ENCODE measurements around the gene CCDC187.

The CCDC187 gene

DNA sequence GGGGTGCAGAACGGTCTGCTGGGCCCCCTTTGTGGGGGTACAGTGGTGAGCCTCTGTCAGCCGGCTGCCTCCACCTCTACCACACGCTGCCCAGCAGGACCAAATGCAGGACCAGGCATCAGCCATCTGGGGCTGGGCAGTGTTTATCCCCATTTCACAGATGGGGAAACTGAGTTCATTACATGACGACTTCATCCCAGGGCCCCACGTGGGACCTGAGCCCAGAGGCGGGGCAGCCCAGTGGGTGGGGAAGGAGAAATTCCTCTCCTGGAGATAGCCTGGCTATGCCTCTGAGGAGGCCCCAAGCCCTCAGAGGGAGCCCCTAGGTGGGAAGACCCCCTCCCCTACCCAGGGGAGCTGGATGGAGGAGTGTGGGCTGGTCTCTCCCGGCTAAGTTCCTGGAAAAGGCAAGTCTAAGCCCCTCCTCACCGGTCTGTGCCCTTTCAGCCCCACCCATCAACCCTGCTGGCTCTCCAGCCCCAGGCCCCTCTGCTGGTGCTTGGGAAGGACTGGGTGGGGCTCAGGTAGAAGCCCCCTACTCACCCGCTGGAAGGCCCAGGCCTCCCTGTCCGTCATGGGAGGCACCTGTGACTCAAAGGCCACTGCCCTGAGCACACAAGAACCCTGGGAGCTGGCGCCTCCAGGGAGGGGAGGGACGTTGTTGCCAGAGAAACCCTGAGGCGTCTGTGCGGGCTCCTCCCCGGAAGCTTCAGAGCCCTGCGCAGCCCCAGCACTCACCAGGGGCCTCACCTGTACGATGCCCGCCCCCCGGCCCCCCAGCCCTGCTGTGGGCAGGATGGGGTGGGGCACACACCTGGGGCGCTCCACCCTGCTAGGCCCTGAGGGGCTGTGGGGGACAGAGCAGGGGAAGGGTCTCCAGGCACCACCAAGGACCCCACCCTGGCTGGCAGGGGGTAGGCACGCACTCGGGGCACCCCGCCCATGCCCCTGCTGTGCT lies 7.4 kb upstream of the CCDC187 start:
- no peak for DNase-seq (ENCODE audit: low read depth)

DNA sequence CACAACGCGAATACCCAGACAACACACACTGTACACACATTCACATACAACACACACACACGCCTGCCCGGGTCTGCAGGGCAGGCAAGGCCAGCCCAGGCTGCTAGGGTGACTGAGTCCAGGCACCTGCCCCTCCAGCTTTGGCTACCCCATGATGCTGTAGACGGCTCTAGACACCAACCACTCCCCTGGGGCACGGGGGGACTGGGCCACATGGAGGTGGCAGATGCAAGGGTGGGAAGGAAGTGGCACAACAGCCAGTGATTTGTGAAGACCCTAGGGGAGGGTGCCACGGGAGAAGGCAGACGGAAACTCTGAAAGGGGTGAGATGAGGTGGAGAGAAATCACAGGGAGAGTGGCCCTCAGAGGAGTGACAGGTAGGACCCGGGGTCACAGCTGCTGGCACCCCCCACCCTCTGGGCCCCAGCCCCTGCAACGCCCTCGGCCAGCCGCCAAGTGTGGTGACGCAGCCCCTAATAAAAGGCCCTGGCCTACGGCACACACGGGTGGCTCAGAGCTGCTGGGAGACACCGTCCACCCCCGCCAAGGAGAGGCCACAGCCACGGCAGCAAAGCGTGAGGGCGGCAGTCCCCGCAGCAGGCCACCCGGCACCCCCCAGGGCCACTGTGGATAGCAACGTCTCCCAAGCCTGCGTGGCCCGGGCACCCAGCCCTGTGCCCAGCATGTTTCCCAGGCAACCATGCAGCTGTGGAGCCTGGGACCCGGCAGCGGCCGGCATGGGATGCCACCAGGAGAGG lies 6.6 kb upstream of the CCDC187 start:
- no peak for DNase-seq (ENCODE audit: low read depth)

DNA sequence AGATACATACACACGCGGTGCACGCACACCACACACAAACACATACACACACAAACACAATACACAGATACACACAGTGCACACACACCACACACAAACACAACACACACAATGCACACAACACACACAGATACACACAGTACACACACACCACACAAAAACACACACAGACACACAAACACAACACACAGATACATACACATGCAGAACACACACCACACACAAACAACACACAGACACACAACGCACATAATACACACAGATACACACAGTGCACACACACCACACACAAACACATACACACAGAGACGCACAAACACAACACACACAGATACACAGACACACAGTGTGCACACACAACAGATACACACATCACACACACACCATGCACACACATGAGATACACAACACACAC lies 5.9 kb upstream of the CCDC187 start:
- DNase-seq (ENCODE audit: low read depth), result no peak

DNA sequence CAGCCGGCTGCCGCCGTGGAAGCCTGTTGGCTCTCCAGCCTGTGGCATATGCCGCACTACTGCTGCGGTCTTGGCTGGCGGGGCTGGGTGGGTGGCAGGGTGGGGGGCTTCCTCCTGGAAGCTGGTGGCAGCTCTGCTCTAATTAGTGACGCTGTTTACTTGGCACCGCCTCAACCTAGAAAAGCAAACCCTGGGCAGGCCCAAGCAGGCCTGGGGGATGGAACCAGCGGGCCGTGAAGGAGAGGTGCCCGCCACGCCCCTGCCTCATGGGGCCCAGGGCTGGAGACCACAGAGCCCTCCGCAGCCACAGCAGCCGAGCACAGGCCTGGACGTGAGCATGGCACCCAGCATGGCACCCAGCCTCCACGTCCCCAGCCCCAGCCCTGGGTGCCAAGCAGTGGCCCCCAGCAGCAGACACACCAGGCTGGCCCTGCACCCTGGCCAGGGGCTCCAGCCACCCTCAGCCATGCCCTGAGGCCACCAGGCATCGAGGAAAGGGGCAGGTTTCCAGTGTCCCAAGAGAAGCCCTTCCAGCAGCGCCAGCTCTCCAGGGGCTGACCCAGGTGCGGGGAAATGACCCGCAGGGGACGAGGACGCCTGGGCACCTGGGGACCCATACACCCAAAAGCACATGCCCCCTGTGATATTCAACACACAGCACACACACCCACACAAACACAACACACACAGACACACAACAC lies 5.4 kb upstream of the CCDC187 start:
- no peak for DNase-seq (ENCODE audit: low read depth)

DNA sequence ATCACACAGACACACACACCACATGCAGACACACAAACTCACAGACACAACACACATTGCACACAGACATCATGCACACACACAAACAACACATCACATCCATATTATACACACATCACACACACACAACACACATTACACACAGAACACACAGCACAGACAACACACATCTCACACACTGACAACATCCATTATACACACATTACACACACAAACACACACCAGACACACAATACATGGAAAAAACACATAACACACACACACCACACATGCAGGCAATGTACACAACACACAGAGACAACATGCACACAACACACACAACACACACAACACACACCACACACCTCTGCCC lies 4.8 kb upstream of the CCDC187 start:
- DNase-seq (ENCODE audit: low read depth), result no peak

DNA sequence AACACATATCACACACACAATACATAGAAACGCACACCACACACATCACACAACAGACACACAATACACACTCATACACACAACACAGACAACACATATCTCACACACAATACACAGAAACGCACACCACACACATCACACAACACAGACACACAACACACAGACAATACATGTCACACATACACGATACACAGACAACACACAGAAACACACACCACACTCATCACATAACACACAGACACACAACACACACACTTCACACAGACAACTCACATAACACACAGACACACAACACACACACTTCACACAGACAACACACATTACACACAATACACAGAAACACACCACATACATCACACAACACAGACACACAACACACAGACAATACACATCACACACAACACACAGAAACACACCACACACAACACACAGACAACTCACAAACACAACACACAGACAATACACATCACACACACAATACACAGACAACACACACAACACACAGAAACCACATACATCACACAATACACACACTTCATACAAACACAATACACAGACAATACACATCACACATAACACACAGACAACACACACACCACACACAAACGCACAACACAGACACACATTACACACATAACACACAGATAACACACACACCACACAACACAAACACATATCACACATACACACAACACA lies 4.3 kb upstream of the CCDC187 start:
- no peak for DNase-seq (ENCODE audit: low read depth)

DNA sequence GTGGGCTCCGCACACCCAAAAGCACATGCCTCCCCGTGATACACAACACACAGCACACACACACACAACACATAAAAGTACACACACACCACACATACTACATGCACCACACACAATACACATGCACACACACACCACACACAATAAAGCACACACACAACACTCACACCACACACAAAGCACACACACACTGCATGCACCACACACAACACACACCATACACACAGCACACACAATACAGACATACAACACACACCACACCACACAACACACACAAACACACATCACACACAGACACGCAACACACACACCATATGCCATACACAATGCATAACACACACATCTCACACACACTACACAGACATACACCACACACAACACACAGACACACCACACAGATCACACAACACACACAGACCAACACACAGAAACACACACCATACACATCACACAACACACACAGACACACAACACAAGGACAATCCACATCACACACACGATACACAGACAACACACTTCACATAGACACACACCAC lies 3.4 kb upstream of the CCDC187 start:
- DNase-seq (ENCODE audit: low read depth), result no peak

DNA sequence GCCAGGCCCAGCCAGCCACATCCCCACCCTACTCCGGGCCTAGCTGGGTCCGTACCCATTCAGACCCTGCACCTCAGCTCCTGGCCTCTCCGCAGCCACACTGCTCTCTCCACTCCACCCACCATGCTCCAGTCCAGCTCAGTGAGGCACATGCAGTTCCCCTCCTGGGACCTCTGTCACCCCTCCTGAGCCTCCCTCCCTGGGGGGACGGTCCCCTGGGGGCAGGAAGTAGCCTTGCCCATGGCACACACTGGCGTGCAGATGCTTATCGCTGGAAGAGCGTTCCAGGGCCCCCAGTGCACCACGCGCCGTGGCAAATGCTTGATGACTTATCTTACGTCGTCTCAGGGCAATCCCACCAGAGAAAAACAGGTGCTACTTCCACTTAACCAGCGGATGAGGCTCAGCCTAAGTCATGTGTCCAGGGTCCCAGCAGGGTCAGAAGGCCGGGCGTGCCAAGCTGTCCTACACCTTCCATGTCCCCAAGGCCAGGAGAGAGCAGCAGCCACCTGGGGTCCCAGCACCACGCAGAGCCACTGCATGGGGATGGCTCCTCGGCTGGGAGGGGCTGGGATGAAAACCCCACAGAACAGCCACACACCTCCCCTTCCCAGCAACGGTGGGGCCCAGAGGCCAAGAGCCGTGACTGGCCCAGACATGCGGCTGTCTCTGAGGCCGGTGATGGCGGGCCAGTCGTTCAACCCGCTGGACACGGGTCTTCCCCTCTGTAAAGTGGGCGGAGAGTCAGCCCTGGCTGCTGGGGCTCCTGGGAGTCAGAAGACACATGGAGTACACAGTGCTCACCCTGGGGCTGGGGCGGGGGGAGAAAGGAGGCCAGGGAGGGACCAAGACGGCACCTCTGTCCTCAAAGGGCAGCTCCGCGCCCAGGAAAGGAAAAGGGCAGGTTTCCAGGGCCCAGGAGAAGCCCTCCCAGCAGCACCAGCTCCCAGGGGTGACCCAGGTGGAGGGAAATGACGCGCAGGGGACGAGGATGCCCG lies 2.6 kb upstream of the CCDC187 start:
- DNase-seq (ENCODE audit: low read depth), result no peak

DNA sequence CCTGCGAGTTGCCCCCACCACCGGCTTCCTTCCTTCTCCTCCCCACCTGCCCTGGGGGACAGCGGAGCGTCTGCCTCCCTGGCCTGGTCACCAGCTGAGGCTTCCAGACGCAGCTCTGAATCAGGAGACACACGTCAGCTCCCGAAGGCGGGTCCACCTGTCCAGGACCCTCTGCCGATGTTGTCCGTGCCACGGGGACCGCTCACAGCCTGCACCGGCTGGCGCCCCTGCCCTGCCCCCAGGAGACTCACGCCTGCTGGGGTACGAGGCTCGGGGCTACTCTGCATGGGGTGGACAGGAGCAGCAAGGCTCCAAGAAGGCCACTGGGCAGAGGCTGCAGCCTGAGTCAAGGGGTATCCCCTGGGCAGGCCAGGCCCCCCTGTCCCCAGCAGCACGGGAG lies 1.9 kb upstream of the CCDC187 start:
- no peak for DNase-seq (ENCODE audit: low read depth)

DNA sequence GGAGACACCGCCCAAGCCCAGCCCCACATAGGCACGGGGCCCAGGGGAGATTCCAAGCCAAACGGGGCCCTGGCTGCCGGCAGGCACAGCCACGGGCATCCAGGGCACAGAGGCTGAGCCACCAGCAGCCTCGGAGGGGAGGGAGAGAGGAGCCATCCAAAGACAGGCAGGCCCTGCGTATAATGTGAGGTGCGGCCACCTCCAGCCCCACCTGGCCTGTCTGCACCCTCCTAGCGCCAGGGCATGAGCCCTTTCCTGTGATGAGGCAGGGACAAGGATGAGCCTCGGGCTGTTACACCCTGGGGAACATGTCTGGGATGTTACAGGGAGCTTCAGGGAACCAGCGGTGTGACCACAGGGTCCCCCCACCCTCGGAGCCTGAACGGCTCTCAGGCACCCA lies 1.1 kb upstream of the CCDC187 start:
- no peak for DNase-seq (ENCODE audit: low read depth)

DNA sequence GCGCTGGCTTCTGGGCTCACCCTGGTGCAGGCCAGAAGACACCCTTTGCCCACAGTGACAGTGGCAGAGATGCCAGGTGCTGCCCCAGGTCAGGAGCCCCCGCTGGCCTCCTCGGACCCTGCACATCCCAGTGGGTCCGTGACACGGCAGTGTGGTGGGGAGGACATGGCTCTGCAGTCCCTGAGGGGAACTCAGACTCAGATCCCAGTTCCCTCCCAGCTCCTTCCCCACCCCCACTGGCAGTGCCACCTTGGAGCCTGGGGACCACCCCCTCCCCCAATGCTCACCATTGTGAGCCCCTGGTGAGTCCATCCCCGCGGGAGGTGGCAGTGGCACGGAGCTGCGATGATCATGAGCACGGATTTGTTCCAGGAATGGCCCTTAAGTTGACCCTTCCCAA lies 562 bp upstream of the CCDC187 start:
- DNase-seq (ENCODE audit: low read depth), result no peak

DNA sequence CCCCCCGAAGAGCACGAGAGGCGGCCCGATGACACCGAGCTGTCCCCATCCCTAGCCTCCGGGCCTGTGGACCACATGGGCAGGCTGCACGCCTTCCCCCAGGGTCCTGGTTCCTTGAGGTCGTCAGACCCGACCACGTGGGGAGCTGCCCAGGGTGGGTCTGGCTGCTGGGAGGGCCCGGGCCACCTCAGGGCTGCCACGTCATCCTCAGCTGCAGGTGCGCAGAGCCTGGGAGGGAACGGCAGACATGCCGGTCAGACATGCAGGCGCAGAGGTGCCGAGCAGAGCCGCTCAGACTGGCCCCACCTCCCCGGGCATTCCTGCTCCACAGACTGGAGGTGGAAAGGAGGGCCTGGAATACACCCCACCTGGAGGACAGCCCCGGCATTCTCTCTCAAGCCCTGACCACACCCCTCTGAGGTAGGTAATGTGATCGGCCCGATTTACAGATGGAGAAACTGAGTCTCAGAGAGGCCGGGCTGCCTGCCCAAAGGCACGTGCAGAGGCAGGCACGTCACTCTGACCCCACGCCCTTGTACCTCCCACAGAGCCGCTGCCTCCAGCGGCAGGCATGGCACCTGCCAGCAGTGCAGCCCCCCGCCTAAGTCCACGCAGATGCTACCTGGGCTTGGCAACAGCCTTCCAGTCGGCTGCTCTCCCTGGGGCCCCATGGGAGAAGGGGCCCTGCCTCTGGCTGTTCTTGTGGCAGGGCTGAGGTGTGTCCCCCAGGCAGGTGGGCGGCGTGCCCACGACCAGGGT lies 649 bp downstream of the CCDC187 start:
- DNase-seq (ENCODE audit: low read depth), result no peak

DNA sequence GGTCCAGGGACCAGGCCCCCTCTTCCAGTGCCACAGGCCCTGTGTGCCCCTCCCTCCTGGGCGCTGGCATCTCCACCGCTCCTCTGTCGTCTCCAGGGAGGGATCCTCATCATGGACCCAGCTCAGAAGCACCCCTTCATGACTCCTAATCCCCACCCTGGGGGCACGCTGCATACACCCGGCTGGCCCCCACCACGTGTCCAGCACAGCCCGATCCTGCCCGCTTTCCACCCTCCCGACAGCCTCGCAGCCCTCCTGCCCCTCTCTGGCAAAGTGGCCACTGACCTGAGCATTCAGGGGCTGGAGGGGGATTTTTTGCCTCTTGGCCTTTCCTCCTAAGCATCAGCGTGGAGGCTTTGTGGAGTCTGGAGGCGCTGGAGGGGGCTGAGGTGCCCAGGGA lies 1.4 kb downstream of the CCDC187 start:
- no peak for DNase-seq (ENCODE audit: low read depth)

DNA sequence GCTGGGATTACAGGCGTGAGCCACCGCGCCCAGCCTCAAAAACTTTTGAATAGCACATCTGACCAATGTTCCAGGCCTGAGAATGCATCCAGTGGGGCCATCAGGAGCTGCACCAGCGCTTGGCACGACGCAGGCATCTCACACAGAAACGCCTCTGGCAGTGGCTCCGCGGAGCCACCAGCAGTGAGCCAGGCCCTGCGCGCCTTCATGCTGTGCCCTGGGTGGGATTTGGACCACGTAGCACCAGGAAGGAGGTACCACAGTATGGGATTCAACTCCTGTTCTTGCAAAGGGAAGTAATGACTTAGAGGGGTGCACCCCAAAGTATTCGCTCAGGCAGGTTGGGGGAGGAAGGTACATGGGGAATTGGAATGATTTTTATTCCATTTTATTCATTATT lies 3.0 kb downstream of the CCDC187 start:
- DNase-seq (ENCODE audit: low read depth), result no peak

DNA sequence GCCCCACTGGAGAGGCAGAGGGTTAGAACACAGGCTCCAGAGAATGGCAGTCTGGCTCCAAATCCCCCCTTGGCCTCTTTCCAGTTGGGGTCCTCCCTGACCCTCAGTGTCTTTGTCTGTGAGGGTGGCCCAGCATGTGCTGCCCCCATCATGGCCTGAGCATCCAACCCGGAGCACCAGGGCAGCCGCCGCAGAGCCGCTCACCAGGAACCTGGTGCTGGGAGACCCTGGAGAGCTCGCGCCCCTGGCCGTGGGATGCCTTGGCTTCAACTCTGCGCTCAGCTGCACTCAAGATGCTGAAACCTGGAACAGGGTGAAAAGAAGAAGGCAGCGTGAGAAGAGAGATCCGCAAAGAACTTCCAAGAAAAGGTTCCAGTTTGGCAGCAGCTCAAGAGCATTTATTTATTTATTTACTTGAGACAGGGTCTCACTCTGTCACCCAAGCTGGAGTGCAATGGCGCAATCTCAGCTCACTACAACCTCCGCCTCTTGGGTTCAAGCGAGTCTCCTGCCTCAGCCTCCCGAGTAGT lies 3.8 kb downstream of the CCDC187 start:
- no peak for DNase-seq (ENCODE audit: low read depth)

DNA sequence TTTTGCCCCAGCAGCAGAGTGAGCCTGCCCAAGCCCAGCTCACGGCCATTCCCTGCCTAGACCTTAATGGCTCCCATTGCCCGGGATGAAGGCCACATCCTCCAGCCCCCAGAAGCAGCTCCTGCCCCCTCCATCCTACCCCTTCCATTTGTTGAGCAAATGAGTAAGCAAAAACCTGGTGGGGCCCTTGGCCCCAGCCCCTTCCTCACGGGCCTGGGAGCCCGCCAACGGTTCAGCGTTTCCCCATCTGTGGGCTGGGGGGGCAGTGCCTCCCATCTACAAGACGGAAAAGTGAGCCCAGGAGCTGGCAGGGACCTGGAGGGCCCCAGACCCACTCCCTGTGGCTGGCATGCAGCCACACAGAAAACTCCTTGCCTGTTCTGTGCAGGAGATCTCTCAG lies 4.4 kb downstream of the CCDC187 start:
- DNase-seq (ENCODE audit: low read depth), result no peak

DNA sequence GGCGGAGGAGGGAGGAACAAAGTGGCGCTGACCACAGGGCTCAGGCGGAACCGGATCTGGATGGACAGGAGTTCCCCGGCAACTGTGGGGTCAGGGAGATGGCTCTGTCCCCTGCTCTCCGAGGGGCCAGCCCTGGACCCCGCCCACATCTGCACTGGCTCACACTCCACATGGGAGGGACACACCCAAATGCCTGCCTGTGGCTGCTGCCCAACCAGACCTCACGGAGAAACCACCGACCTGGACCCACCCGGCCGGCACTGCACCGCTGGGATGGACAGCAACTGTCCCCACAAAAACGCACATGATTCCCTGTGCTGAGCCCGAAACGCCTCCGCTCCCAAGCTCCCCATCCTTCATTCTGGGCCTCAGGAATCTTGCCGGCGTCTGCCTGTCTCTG lies 4.8 kb downstream of the CCDC187 start:
- DNase-seq (ENCODE audit: low read depth), result no peak

DNA sequence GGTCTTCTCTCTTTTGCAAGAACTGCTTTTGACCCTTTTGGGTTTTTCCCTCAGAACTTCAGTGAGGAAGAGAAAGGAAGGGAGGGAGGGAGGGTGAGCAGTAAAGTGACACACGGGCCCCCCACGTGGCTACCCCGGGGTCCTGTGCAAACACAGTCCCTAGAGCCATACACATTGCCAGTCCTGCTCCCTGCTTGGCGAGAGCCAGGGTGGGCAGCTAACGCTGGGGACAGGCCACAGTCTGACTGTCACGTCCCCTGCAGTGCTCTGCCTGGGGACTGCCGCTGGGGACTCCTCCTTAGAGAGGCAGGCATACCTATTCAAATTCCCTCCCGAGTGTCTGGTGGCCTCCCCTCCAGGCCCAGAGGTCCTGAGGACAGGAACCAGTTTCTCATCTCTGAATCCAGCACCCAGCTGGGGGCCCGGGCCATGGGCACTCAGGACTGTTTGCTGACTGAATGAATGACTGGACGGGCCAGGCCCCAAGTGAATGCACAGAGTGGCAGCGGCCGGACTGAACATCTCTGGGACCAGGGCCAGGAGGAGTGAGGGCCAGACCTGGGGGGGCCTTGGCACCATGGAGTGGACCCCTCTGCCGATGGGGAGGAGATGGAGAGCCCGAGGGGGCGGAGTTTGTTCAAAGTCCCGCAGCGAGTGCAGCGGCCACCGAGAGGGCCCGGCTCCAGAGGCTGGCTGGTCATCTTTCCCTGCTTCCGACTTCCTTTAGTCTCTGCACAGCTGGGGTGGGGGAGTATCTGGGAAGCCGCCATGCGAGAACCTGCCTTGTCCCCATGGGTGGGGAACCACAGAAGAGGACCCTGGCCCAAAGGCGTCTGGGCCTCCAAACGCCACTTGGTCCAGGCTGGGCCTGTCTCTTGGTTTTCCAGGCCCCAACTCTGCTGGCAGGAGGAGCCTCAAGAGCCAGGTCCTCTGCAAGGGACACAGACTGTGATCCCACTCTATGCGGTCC lies 5.8 kb downstream of the CCDC187 start:
- no peak for DNase-seq (ENCODE audit: low read depth)
